ENCODE data around the gene DOCK9.

DOCK9 gene

GRCh38 chr13:98941126-98941525 is 36.7 kb downstream of the DOCK9 start:
- DNase-seq (ENCODE audit: low spot score), result no peak
- TF ChIP-seq, protein P1, sequence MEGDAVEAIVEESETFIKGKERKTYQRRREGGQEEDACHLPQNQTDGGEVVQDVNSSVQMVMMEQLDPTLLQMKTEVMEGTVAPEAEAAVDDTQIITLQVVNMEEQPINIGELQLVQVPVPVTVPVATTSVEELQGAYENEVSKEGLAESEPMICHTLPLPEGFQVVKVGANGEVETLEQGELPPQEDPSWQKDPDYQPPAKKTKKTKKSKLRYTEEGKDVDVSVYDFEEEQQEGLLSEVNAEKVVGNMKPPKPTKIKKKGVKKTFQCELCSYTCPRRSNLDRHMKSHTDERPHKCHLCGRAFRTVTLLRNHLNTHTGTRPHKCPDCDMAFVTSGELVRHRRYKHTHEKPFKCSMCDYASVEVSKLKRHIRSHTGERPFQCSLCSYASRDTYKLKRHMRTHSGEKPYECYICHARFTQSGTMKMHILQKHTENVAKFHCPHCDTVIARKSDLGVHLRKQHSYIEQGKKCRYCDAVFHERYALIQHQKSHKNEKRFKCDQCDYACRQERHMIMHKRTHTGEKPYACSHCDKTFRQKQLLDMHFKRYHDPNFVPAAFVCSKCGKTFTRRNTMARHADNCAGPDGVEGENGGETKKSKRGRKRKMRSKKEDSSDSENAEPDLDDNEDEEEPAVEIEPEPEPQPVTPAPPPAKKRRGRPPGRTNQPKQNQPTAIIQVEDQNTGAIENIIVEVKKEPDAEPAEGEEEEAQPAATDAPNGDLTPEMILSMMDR (IDR thresholded peaks at IDR 0.05; ENCODE audit: borderline replicate concordance, control extremely low read depth, extremely low read depth, insufficient read depth, missing control alignments), result no peak
- in situ Hi-C loops (cut with MboI; ENCODE audit: low sequenced_read_pairs, unreplicated experiment), result no loop called here

GRCh38 chr13:98940325-98941001 is 37.4 kb downstream of the DOCK9 start:
- DNase-seq (ENCODE audit: low spot score), result no peak
- in situ Hi-C loops (cut with MboI; ENCODE audit: low sequenced_read_pairs, unreplicated experiment), result no loop called here
- TF ChIP-seq, protein P1 (IDR thresholded peaks at IDR 0.05; ENCODE audit: borderline replicate concordance, control extremely low read depth, extremely low read depth, insufficient read depth, missing control alignments), result no peak

DNA sequence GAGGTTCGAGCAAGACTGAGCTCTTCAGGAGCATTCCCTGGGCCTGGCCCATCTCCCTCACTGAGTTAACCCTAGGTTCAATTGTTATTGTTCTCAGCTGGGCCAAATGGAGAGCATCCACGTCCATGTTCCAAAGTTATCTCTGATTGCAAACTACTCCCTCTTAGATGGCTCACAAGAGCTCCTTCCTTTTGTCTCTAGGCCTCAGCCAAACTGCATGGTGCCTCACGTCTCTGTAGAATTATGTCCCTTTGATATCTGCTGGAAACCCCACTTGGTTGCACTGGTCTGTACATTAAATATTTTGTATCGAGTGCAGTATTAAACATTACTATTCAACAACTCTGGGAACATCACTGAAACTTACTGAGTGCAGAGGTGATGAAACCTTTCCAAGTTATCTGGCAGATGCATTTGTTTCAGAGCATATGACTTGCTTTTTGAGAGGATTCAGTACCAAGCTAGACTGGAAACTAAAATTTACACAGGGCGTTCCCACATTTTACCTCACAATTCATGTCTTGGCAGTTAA is 38.1 kb downstream of the DOCK9 start:
- in situ Hi-C loops (cut with MboI; ENCODE audit: low sequenced_read_pairs, unreplicated experiment), result no loop called here
- TF ChIP-seq, protein P1 (IDR thresholded peaks at IDR 0.05; ENCODE audit: borderline replicate concordance, control extremely low read depth, extremely low read depth, insufficient read depth, missing control alignments), result no peak
- DNase-seq (ENCODE audit: low spot score), result no peak

- in situ Hi-C loops (cut with MboI; ENCODE audit: low sequenced_read_pairs, unreplicated experiment), result no loop called here
- DNase-seq (ENCODE audit: low spot score), result no peak
- TF ChIP-seq, protein P1 (IDR thresholded peaks at IDR 0.05; ENCODE audit: borderline replicate concordance, control extremely low read depth, extremely low read depth, insufficient read depth, missing control alignments), result no peak
These were observed 39.1 kb downstream of the DOCK9 start for GRCh38 chr13:98938801-98939200.

DNA sequence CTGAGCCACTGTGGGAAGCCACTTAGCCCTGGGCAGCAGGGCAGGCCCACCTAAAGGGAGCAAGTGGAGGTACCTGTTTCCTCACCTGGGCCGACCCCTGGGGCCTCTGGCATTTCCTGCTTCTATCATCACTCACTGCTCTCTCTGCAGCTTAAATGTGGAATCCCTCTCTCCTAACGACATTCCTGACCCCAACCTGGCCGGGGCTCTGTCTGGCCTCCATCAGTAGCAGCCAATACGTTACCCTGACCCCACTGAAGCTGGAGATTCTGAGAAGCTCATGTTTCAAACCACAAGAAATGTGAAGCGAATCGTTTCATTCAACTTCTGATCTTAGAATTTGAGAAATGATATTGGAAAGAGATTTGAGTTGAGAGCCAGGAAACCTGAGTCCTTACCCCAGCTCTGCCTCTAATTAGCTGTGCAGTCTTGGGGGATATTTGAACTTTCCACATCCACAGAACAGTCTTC is 39.9 kb downstream of the DOCK9 start:
- in situ Hi-C loops (cut with MboI; ENCODE audit: low sequenced_read_pairs, unreplicated experiment), result no loop called here
- DNase-seq (ENCODE audit: low spot score), result no peak
- TF ChIP-seq, protein P1 (IDR thresholded peaks at IDR 0.05; ENCODE audit: borderline replicate concordance, control extremely low read depth, extremely low read depth, insufficient read depth, missing control alignments), result no peak

GRCh38 chr13:98934243-98934642 is 43.6 kb downstream of the DOCK9 start:
- DNase-seq (ENCODE audit: low spot score), result no peak
- in situ Hi-C loops (cut with MboI; ENCODE audit: low sequenced_read_pairs, unreplicated experiment), result no loop called here
- TF ChIP-seq, protein P1 (IDR thresholded peaks at IDR 0.05; ENCODE audit: borderline replicate concordance, control extremely low read depth, extremely low read depth, insufficient read depth, missing control alignments), result no peak
